ENCODE measurements around the gene CDC34.

CDC34 gene, protein sequence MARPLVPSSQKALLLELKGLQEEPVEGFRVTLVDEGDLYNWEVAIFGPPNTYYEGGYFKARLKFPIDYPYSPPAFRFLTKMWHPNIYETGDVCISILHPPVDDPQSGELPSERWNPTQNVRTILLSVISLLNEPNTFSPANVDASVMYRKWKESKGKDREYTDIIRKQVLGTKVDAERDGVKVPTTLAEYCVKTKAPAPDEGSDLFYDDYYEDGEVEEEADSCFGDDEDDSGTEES

DNA sequence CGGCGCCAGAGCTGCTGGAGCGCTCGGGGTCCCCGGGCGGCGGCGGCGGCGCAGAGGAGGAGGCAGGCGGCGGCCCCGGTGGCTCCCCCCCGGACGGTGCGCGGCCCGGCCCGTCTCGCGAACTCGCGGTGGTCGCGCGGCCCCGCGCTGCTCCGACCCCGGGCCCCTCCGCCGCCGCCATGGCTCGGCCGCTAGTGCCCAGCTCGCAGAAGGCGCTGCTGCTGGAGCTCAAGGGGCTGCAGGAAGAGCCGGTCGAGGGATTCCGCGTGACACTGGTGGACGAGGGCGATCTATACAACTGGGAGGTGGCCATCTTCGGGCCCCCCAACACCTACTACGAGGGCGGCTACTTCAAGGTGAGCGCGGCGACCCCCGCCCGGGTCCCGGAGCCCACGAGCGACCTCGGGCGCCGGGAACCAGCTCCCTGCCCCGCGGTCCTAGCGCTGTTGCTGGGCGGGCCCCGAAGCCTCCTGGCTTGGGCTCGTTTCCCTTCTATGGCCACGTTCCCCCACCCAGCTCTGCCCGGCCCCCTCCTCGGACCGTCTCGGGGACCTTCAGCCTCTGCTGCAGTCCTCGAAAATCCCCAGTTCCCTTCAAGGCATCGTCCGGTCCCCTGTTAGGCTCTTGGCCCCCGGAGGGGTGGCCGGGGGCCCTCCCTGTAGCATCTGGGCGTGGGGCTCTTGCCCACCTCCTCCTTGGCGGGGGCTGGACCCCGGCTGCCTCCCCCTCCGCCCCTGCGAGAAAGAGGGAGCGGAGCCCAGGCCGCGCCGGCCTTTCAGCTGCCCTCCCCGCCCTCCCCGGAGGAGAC lies at the start of gene CDC34:
Gene CDC34, plus strand, starts transcription at position 8 of the 808 bp plus-strand sequence. Its CDS starts 172 bp downstream, at position 180.
- DNase-seq (ENCODE audit: low read depth in 2 of 2): no peak

DNA sequence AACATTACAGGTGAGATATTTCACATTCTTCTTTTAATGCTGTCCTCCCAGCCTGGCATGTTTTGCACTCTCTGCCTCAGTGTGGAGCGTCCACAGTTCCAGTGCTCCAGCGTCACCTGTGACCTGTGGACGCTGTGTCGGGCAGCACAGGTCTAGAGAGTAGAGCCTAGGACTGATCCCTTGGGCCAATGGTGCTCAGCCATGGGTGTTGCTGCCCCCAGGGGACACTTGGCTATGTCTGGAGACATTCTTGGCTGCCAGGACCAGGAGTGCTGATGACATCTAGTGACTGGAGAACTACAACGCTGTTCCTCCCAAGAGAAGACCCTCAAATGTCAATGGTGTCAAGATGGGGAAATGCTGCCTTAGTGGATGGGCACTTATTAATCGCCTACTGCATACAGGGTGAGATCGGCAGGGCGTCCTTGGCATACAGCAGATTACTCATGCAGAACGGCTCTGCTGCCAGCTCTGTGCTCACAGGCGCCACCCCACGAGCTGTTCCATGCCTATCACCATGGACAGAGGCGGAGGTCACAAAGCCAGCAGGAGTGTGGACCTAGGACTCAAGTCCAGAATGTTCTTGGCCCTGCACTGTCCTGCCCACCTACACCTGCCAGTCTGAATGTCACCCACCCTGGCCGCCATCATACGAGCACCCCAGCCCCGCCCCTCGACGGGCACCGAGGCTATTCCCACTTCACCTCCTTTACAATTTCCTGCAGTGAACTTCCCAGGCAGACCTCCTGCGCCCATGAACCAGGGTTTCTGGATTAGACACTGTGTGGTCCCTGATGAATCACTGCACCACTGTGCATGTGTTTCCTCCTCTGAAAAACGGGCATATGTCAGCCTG lies 49.1 kb upstream of the CDC34 start:
- DNase-seq (ENCODE audit: low read depth in 2 of 2): no peak

DNA sequence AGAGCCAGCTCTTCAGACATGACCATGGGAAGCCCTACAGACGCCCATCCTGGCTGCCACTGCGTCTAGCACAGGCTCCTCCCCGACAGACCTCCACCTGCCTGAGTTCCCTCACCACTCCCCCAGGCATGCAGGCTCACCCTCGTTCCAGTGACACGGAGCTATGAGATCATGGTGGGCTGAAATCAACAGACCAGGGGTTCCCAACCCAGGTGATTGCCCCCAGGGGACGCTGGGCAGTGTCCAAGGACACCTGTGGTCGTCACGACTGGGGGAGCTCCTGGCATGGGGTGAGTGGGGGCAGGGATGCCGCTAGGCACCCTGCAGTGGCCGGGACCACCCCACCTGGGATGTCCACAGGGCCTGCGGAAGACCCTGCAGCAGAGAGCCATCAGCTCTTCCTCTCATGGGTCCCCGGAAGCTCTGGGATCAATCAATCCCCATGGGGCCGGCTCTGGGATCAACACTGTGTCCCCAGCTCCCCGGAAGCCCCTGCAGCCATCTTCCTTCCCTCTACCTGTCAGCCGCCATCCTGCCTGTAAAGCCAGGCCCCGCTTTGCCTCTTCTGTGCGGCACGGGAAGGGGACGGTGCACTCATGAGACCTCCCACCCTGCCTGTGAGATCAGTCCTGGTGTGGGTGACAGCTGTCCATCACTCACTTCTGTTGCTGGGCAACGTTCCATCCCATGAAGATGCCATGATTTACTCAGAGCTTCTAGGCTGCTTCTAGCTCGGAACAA lies 48.1 kb upstream of the CDC34 start:
- DNase-seq (ENCODE audit: low read depth in 2 of 2): no peak

DNA sequence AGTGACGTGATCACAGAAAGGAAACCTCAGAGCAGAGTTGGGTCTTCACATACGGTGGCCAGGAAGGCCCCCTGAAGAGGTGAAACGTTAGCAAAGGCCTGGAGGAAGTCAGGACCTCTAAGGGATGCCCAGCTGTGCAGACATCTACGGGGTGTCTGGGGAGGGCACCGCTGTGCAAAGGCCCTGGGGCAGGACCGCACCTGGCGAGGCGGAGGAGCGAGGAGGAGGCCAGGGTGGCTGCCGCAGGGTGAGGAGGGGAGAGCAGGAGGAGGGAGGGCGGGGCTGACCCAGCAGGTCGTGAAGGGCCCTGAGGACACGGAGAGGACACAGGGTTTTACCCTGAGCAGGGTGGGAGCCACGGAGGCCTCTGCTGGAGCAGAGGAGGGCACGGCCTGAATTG lies 47.1 kb upstream of the CDC34 start:
- DNase-seq (ENCODE audit: low read depth in 2 of 2): no peak

DNA sequence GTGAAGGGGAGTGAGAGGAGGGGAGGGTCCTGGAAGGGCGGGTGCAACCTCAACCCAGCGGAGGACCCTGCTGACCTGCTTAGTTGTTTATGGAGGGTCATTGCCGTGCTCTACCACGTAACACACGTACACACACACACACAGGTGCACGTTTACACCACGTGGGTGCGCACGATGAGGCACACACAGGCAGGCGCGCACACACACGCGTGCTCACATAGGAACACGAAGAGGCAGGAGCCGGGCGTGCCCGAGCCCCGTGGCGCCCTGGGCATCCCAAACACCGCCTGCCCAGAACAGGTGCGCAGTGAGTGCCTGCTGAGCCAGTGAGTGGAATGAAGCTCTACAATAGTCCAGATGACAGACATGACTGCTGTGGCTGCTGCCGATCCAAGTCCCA lies 46.5 kb upstream of the CDC34 start:
- no peak for DNase-seq (ENCODE audit: low read depth in 2 of 2)

DNA sequence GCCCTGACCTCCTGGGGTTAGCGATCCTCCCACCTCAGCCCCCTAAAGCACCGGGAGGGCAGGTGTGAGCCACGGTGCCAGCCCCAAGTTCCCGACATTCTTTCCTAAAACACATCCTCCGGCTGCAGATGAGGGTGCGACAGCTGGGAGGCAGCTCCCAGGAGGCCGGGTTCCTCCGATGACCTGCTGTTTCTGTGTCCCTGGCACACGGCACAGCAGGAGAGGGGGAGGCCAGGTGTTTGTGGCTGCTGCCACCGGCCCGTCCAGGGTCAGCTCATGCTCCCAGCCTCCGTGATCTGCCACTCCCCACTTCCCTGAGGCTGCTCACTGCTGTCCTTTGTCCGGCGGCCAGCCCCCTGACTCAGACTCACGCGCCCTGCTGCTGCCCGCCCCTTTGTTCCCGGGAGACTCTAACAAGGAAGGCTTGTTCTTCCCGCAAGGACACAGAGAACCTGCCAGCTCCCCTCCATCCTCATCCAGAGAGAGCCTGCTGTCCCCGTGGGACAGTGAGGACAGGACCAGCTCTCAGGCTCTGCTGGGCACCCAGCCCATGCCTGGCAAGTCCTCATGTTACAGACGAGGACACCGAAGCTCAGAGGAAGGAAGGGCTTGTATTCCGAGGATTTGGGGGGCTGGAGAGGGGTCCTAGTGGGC lies 45.9 kb upstream of the CDC34 start:
- no peak for DNase-seq (ENCODE audit: low read depth in 2 of 2)

DNA sequence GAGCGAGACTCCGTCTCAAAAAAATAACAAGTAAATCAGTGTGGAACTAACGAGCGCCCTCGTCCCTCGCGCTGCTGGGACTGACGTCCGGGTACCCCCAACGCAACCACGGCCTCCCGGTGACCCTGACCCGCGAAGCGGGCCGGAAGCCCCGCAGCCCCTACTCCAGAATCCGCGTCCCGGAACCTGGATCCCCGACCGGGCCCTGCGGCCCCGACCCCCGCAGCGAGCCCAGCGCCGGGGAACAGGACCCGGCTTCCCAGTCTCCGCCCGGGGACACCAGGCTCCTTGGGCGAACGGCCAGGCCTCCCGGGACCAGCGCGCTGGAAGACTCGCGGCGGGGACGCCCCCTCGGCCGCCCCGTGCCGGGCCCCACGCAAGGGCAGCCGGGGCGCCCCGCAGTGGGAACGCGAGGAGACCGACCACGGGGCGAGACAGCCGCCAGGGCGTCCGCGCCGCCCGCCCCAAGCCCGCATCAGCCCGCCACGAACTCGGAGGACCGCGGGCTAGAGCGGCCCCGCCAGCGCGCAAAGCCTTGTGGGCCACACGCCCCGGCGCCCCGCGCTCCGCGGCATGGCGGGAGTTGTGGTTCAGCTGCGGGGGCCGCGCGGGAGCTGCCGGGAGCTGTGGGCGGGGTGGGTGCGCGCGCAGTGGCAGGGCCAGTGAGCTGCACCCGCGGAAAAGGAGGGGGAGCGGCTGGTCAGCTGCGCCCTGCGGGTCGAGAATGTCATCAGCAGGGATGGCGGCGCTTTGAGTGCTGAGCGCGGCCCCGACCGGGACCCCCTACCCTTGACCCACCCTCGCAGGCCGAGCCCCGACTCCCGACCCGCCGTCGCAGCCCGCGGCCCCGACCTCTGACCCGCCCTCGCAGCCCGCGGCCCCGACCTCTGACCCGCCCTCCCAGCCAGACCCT lies 42.8 kb upstream of the CDC34 start:
- DNase-seq (ENCODE audit: low read depth in 2 of 2): peak; percentile 84 to 85

DNA sequence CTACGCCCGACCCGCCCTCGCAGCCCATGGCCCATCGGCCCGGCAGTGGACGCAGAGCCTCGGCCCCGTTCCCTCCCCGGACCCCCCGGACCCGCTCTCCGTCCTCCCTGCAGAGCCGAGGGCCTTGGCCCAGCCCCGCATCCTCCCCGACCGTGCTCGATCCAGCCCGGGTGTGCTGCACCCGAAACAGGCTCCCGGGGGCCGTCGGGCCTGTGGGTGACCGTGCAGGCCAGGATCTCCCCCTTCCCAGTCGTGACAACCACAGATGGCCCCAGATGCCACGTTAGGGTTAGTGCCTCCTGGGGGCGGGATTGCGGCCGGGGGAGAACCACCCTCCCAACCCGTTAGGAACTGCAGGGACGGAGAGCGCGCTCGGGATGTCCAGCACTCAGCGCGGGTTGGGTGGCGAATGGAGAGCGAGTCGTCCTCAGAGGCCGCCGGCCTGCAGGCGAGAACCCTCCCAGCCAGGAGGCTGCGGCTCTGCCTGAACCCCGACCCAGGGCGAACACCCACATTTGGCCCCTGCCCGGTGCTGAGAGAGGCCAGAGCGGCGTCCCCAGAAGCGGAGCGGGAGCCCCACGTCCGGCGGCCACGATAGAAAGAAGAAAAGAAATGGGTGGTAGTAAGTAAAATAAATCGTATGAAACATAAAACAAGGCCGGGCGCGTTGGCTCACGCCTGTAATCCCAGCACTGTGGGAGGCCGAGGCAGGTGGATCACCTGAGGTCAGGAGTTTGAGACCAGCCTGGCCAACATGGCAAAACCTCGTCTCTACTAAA lies 42.0 kb upstream of the CDC34 start:
- no peak for DNase-seq (ENCODE audit: low read depth in 2 of 2)

DNA sequence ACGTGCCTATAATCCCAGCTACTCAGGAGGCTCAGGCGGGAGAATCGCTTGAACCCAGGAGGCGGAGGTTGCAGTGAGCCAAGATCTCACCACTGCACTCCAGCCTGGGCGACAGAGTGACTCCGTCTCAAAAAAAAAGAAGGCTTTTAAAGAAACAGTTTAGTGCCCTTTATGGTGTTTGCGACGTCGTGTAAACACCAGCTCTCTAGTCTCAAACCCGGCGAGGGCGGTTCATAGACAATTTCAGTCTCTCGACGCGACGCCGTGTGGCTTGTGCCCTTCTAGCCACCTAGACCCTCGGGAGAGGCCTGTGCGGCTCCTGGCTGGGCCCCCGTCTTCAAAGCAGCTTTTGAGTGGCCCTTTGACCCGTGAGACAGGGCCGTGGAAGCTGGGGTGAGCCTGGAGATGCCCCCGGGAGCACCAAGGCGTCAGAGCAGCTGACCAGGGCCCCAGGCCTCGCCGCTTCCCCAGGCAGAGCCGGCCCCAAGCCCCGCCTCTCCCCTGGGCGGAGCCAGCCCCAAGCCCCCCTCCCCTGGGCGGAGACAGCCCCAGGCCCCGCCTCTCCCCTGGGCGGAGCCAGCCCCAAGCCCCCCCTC lies 40.3 kb upstream of the CDC34 start:
- DNase-seq (ENCODE audit: low read depth in 2 of 2): no peak

DNA sequence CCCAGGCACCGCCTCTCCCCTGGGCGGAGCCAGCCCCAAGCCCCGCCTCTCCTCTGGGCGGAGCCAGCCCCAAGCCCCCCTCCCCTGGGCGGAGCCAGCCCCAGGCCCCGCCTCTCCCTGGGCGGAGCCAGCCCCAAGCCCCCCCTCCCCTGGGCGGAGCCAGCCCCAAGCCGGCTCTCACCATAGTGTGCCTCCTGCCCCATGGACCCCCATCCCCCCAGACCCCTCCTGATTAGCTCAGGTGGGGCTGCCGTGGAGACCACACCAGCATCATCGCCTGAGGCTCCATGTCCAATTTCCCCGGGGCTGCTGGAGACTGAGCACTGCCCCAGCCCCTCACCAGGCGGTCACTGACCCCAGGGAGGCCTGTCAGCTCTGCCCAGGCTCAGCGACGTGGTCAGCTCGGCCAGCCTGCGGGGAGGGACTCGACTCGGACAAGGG lies 39.4 kb upstream of the CDC34 start:
- DNase-seq (ENCODE audit: low read depth in 2 of 2): no peak

DNA sequence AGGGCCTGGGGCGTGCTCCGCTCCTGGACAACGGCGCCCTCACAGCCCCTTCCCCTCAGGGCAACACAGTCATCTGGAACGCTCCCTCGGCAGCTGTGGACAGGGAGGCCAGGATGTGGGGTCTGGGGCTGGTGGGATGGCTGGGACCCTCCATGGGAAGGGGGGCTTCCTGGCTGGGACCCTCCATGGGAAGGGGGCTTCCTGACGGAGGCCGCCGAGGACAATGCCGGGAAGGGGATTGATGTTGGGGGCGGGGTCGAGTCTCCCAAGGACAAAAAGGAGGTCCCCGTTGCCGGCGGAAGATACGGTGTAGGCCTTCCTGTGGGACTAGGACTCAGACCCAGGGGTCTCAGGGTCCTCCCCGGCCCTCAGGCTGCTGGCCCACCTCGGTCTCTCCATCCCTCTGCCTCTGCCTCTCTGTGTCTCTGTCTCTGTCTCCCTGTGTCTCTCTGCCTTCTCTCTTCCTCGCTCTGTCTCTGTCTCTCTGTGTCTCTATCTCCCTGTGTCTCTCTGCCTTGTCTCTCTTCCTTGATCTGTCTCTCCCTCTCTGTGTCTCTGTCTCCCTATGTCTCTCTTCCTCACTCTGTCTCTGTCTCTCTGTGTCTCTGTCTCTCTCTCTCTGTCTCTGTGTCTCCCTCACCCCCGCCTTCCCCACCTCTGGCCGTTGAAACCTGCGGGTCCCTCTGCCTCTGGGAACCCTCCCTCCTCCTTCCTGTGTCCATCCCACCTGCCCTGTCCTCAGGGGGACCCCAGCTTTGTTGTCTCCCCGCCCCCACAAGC lies 38.0 kb upstream of the CDC34 start:
- no peak for DNase-seq (ENCODE audit: low read depth in 2 of 2)

DNA sequence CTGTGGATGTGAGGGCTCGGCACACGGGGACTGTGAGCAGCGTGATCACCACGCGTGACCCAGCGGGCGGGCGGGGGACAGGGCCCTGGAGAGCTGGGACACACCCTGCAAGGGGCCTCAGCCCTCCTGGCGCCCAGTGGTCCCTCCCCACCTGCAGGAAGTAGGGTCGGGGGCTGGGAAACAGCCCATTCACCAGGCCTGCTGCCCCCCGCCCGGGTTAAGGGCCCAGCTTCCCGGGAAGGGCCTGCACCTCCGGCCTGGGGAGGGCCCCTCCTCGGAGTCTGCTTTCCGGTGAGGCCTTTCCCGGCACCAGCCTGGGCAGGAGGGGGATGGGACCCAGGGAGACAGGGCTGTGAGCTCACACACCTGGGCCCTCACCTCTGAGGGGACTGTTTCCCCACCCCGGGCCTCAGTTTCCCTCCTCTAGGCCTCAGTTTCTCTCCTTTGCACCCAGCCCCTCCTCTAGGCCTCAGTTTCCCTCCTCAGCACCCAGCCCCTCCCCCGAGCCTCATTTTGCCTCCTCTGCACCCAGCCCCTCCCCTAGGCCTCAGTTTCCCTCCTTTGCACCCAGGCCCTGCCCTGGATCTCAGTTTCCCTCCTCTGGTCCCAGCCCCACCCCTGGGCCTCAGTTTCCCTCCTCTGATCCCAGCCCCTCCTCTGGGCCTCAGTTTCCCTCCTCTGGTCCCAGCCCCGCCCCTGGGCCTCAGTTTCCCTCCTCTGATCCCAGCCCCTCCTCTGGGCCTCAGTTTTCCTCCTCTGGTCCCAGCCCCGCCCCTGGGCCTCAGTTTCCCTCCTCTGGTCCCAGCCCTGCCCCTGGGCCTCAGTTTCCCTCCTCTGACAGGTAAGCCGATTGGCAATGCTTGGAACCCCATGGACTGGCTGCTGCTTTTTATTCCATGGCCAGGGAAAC lies 37.1 kb upstream of the CDC34 start:
- DNase-seq (ENCODE audit: low read depth in 2 of 2): no peak

DNA sequence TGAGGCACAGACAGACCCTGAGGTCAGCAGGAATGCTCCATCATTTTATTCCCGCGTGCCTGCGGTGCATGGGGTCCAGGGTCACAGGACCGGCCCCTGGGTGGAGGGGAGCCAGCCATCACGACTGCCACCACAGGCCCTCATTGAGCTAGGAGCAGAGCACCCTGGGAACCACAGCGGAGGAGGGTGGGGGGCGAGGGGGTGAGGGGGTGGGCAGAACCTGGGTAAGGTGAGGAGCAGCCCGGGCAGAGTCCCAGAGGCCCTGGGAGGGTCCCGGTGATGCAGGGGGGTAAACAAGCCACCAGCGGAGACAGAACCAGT lies 36.5 kb upstream of the CDC34 start:
- no peak for DNase-seq (ENCODE audit: low read depth in 2 of 2)

DNA sequence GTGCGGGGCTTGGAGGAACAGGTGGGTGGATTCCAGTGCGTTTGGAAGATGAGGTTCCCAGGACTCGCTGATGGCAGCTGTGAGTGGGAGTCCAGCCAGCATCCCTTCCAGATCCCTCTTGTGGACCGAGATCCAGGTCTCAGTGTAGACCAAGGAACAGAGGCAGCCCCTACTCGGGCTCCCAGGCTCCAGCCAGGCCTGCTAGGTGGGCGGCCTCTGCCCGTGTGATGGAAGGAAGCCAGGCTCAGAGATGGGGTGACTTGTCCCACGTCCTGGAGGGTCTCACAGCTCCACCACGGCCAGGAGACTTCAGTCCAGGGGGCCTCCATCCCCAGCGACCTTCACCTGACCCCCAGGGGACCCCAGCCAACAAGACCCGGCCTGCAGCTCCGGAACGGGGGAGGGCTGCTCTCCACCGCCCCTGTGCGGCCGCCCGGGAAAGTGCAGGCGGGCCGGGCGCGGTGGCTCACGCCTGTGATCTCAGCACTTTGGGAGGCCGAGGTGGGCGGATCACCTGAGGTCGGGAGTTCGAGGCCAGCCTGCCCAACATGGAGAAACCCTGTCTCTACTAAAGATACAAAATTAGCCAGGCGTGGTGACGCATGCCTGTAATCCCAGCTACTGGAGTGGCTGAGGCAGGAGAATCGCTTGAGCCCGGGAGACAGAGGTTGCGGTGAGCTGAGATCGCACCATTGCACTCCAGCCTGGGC lies 36.0 kb upstream of the CDC34 start:
- no peak for DNase-seq (ENCODE audit: low read depth in 2 of 2)

DNA sequence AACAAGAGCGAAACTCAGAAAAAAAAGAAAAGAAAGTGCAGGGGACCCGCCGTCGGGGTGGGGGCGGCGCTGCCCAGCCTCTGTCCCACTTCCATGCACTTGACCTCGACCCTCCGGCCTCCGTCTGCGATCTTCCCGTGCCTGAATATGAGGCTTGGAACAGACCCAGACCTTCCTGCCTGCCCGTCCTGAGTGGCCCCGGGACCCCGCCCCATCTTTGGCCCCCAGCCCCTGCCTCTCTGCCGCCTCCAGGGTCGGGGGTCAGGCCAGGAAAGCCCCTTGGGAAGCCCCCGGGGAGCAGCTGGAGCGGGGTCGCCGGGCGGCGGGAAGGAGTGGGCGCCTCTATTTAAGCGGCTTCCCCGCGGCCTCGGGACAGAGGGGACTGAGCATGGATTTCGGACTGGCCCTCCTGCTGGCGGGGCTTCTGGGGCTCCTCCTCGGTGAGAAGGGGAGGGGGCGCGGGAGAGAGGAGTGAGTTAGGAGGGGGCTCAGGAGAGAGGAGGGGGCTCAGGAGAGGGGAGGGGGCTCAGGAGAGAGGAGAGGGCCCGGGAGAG lies 35.4 kb upstream of the CDC34 start, which contains the start of gene MADCAM1:
Gene MADCAM1, plus strand, starts transcription at position 375 of the 554 bp plus-strand sequence. Its CDS starts 14 bp downstream, at position 389.
- DNase-seq (ENCODE audit: low read depth in 2 of 2): no peak

DNA sequence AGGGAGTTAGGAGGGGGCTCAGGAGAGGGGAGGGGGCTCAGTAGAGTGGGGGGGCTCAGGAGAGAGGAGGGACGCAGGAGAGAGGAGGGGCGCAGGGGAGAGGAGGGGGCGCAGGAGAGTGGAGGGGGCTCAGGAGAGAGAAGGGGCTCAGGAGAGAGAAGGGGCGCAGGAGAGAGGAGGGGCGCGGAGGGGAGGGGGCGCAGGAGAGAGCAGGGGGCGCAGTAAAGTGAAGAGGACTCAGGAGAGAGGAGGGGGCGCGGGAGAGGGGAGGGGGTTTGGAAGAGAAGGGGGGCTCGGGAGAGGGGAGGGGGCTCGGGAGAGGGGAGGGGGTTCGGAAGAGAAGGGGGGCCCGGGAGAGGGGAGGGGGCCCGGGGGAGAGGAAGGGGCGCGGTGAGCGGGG lies 34.6 kb upstream of the CDC34 start:
- no peak for DNase-seq (ENCODE audit: low read depth in 2 of 2)

Measured in stimulated activated CD8-positive, alpha-beta memory T cell treated with anti-CD3 and anti-CD28 coated beads, Interleukin-7, amount 100 ng/mL, for 1 hour (primary cell).